Mesendoderm (in vitro differentiated cells): ENCODE results near the gene ERFL.

Experiments
- DNase-seq: peaks from one replicate; pipeline ENCODE4 v3.0.0; 2013
- H2AK5ac ChIP-seq: 2 replicates; pipeline ENCODE4 v1.6.1; 2013; ENCODE audit warnings: low read length, inconsistent platforms
- H2BK120ac ChIP-seq: 2 replicates; pipeline ENCODE4 v1.6.1; 2013; ENCODE audit warnings: low read depth, mild to moderate bottlenecking, low read length, moderate library complexity, mixed read lengths
- H2BK15ac ChIP-seq: replicated peaks from 2 replicates; pipeline ENCODE4 v1.6.1; 2013; ENCODE audit warnings: low read depth, mild to moderate bottlenecking, moderate library complexity
- H2BK5ac ChIP-seq: 2 replicates; pipeline ENCODE4 v1.6.1; 2013; ENCODE audit warnings: low read length, inconsistent platforms
- H3K18ac ChIP-seq: 2 replicates; pipeline ENCODE4 v1.6.1; 2013; ENCODE audit warnings: mild to moderate bottlenecking, low read length, mixed read lengths
- H3K23ac ChIP-seq: one replicate; pipeline ENCODE4 v1.6.1; 2013; ENCODE audit warnings: low read length
- H3K27ac ChIP-seq: 2 replicates; pipeline ENCODE4 v1.5.1; 2013; ENCODE audit warnings: low read depth, mild to moderate bottlenecking, inconsistent platforms, low read length, moderate library complexity
- H3K27me3 ChIP-seq: 2 replicates; pipeline ENCODE4 v1.6.1; 2013; ENCODE audit warnings: low read length, control low read depth, mild to moderate bottlenecking, inconsistent platforms; ENCODE audit not compliant: insufficient read depth, poor library complexity
- H3K36me3 ChIP-seq: 2 replicates; pipeline ENCODE4 v1.6.1; 2013; ENCODE audit warnings: low read length, inconsistent platforms; ENCODE audit not compliant: control insufficient read depth, insufficient read depth
- H3K4ac ChIP-seq: one replicate; pipeline ENCODE4 v1.6.1; 2013; ENCODE audit warnings: low read depth, mild to moderate bottlenecking, low read length, moderate library complexity
- H3K4me1 ChIP-seq: 2 replicates; pipeline ENCODE4 v1.6.1; 2013; ENCODE audit warnings: low read depth, low read length, inconsistent platforms; ENCODE audit not compliant: control insufficient read depth
- H3K4me2 ChIP-seq: 2 replicates; pipeline ENCODE4 v1.6.1; 2013; ENCODE audit warnings: low read length
- H3K4me3 ChIP-seq: 2 replicates; pipeline ENCODE4 v1.5.1; 2013; ENCODE audit warnings: mild to moderate bottlenecking, low read length
- H3K56ac ChIP-seq: one replicate; pipeline ENCODE4 v1.6.1; 2013; ENCODE audit warnings: low read length
- H3K79me1 ChIP-seq: 2 replicates; pipeline ENCODE4 v1.6.1; 2013; ENCODE audit warnings: low read length, inconsistent platforms
- H3K79me2 ChIP-seq: 2 replicates; pipeline ENCODE4 v1.6.1; 2013; ENCODE audit warnings: mild to moderate bottlenecking, low read length; ENCODE audit not compliant: control insufficient read depth, insufficient read depth
- H3K9ac ChIP-seq: 2 replicates; pipeline ENCODE4 v1.6.1; 2013; ENCODE audit warnings: low read length, inconsistent platforms
- H4K5ac ChIP-seq: one replicate; pipeline ENCODE4 v1.6.1; 2013; ENCODE audit warnings: low read length
- H4K8ac ChIP-seq: one replicate; pipeline ENCODE4 v1.6.1; 2013; ENCODE audit warnings: low read depth, mild to moderate bottlenecking, control low read depth, low read length, moderate library complexity
- WGBS: extraction: QIAGEN DNeasy Blood & Tissue Kit; methylation state at CpG from one replicate; pipeline ENCODE4 v1.1.7; 2013; ENCODE audit warnings: low lambda C conversion rate, missing lambda C conversion rate; ENCODE audit not compliant: insufficient coverage; ENCODE audit errors: extremely low coverage; 5-methylcytosine and 5-hydroxymethylcytosine counted together

The ERFL gene

GRCh38 chr19:41958367-41959055 is 30.3 kb upstream of the ERFL start:
- Histone ChIP-seq H2BK5ac (no peak overlapping the region), H3K9ac (peak overlapping the region; percentile 97), H3K4me1 (peaks cover 4% of the 10 kb centered on the region), H3K56ac (peak overlapping the region; percentile 99), H3K4me3 (peak overlapping the region; percentile 90), H3K79me2 (no peaks in the 10 kb centered on the region), H2BK120ac (no peak overlapping the region), H3K23ac (peak overlapping the region; percentile 66), H4K5ac (no peak overlapping the region), H3K4me2 (peak overlapping the region; percentile 87), H3K18ac (peak overlapping the region; percentile 35), H3K27me3 (no peaks in the 10 kb centered on the region), H3K27ac (peak overlapping the region; percentile 49), H4K8ac (no peak overlapping the region), H3K36me3 (no peaks in the 10 kb centered on the region), H2BK15ac (no peak overlapping the region), H2AK5ac (no peak overlapping the region), H3K4ac (peak overlapping the region; percentile 76), H3K79me1 (no peaks in the 10 kb centered on the region)
- WGBS: no CpG with 5 or more reads among the region's 43 CpGs
- DNase-seq: peak; percentile 92

- H3K79me1 ChIP-seq: no peaks in the 10 kb centered on the region
- no peak overlapping the region for H3K27ac ChIP-seq
- H3K4me3 ChIP-seq: no peak overlapping the region
- WGBS: no CpG with 5 or more reads among the region's 10 CpGs
- H4K5ac ChIP-seq: no peak overlapping the region
- peak overlapping the region; percentile 6 for H3K56ac ChIP-seq
- H3K9ac ChIP-seq: peak overlapping the region; percentile 50
- no peak overlapping the region for H4K8ac ChIP-seq
- H3K4me2 ChIP-seq: peak overlapping the region; percentile 7
- H2AK5ac ChIP-seq: no peak overlapping the region
- no peak overlapping the region for H2BK5ac ChIP-seq
- H3K79me2 ChIP-seq: no peaks in the 10 kb centered on the region
- DNase-seq: peak; percentile 95
- peaks cover 4% of the 10 kb centered on the region for H3K4me1 ChIP-seq
- H2BK15ac ChIP-seq: no peak overlapping the region
- H3K18ac ChIP-seq: no peak overlapping the region
- H3K4ac ChIP-seq: no peak overlapping the region
- no peaks in the 10 kb centered on the region for H3K27me3 ChIP-seq
- no peak overlapping the region for H3K23ac ChIP-seq
- no peaks in the 10 kb centered on the region for H3K36me3 ChIP-seq
- no peak overlapping the region for H2BK120ac ChIP-seq
These were observed 29.7 kb upstream of the ERFL start for GRCh38 chr19:41957838-41958366.

GRCh38 chr19:41957161-41957837 is 29.1 kb upstream of the ERFL start:
- no peak overlapping the region for H4K5ac ChIP-seq
- H3K56ac ChIP-seq: peak overlapping the region; percentile 49
- no peak overlapping the region for H3K27ac ChIP-seq
- H3K36me3 ChIP-seq: no peaks in the 10 kb centered on the region
- WGBS: no CpG with 5 or more reads among the region's 11 CpGs
- DNase-seq: no peak
- H2BK120ac ChIP-seq: no peak overlapping the region
- no peak overlapping the region for H3K23ac ChIP-seq
- no peaks in the 10 kb centered on the region for H3K27me3 ChIP-seq
- no peak overlapping the region for H3K18ac ChIP-seq
- H3K4ac ChIP-seq: no peak overlapping the region
- H4K8ac ChIP-seq: no peak overlapping the region
- no peaks in the 10 kb centered on the region for H3K79me1 ChIP-seq
- H3K4me1 ChIP-seq: peaks cover 4% of the 10 kb centered on the region
- H3K4me2 ChIP-seq: no peak overlapping the region
- H3K4me3 ChIP-seq: no peak overlapping the region
- H2BK15ac ChIP-seq: no peak overlapping the region
- H2BK5ac ChIP-seq: no peak overlapping the region
- peak overlapping the region; percentile 36 for H3K9ac ChIP-seq
- no peak overlapping the region for H2AK5ac ChIP-seq
- H3K79me2 ChIP-seq: no peaks in the 10 kb centered on the region

- H4K8ac ChIP-seq: no peak overlapping the region
- no peak overlapping the region for H3K4ac ChIP-seq
- DNase-seq: no peak
- H3K79me1 ChIP-seq: no peaks in the 10 kb centered on the region
- H3K36me3 ChIP-seq: no peaks in the 10 kb centered on the region
- H3K4me1 ChIP-seq: peaks cover 4% of the 10 kb centered on the region
- WGBS: no CpG with 5 or more reads among the region's 13 CpGs
- H2BK120ac ChIP-seq: no peak overlapping the region
- H2AK5ac ChIP-seq: no peak overlapping the region
- H3K9ac ChIP-seq: no peak overlapping the region
- H3K4me2 ChIP-seq: no peak overlapping the region
- no peak overlapping the region for H3K56ac ChIP-seq
- H4K5ac ChIP-seq: no peak overlapping the region
- no peak overlapping the region for H2BK5ac ChIP-seq
- no peaks in the 10 kb centered on the region for H3K79me2 ChIP-seq
- no peak overlapping the region for H3K18ac ChIP-seq
- H3K27ac ChIP-seq: no peak overlapping the region
- no peaks in the 10 kb centered on the region for H3K27me3 ChIP-seq
- H3K23ac ChIP-seq: no peak overlapping the region
- H3K4me3 ChIP-seq: no peak overlapping the region
- no peak overlapping the region for H2BK15ac ChIP-seq
These were observed 28.4 kb upstream of the ERFL start for GRCh38 chr19:41956621-41957020.

GRCh38 chr19:41955521-41955920 is 27.3 kb upstream of the ERFL start:
- peaks cover 4% of the 10 kb centered on the region for H3K4me1 ChIP-seq
- no peak overlapping the region for H2BK15ac ChIP-seq
- H3K79me2 ChIP-seq: no peaks in the 10 kb centered on the region
- H4K5ac ChIP-seq: no peak overlapping the region
- H3K9ac ChIP-seq: no peak overlapping the region
- no peak overlapping the region for H3K4me3 ChIP-seq
- H3K18ac ChIP-seq: no peak overlapping the region
- H3K27ac ChIP-seq: no peak overlapping the region
- WGBS: no CpG with 5 or more reads among the region's 7 CpGs
- H2BK5ac ChIP-seq: no peak overlapping the region
- no peak overlapping the region for H2BK120ac ChIP-seq
- no peak for DNase-seq
- H2AK5ac ChIP-seq: no peak overlapping the region
- no peaks in the 10 kb centered on the region for H3K27me3 ChIP-seq
- H3K23ac ChIP-seq: no peak overlapping the region
- H3K36me3 ChIP-seq: no peaks in the 10 kb centered on the region
- H3K4me2 ChIP-seq: no peak overlapping the region
- H3K4ac ChIP-seq: no peak overlapping the region
- no peak overlapping the region for H3K56ac ChIP-seq
- H3K79me1 ChIP-seq: no peaks in the 10 kb centered on the region
- no peak overlapping the region for H4K8ac ChIP-seq
